GM23248 (cell line): ENCODE measurements around the gene BRD1. TPM values are rescaled to one million over a fixed set of nuclear protein-coding genes. Genes with fewer than 3 reads are reported as not detected.
A peak's percentile ranks its signal among the peaks of the same experiment; 100 is the strongest.

Experiments
- DNase-seq: peaks from one replicate; pipeline ENCODE4 v3.0.0-alpha.2; 2015
- H2AFZ ChIP-seq: fragments of 200-600 bp; sonication (generic); 2 replicates; pipeline ENCODE4 v1.6.1; 2016; ENCODE audit warnings: antibody characterized with exemption
- H3F3A ChIP-seq: fragments of 200-600 bp; sonication (generic); 2 replicates; pipeline ENCODE4 v1.6.1; 2016; ENCODE audit warnings: mild to moderate bottlenecking, antibody characterized with exemption, mixed run types; ENCODE audit not compliant: insufficient read depth
- H3K27ac ChIP-seq: fragments of 200-600 bp; sonication (generic); 2 replicates; pipeline ENCODE4 v1.5.1; 2016; ENCODE audit warnings: mild to moderate bottlenecking
- H3K27me3 ChIP-seq: fragments of 200-600 bp; sonication (generic); replicated peaks from 2 replicates; pipeline ENCODE4 v1.6.1; 2016; ENCODE audit warnings: mild to moderate bottlenecking; ENCODE audit not compliant: insufficient read depth
- H3K36me3 ChIP-seq: fragments of 200-600 bp; sonication (generic); 2 replicates; pipeline ENCODE4 v1.6.1; 2016; ENCODE audit warnings: low read depth, mild to moderate bottlenecking
- H3K4me1 ChIP-seq: fragments of 200-600 bp; sonication (generic); 2 replicates; pipeline ENCODE4 v1.6.1; 2016; ENCODE audit warnings: mild to moderate bottlenecking; ENCODE audit not compliant: insufficient read depth
- H3K4me2 ChIP-seq: fragments of 200-600 bp; sonication (generic); one replicate; pipeline ENCODE4 v1.6.1; 2016; ENCODE audit warnings: mild to moderate bottlenecking; ENCODE audit not compliant: unreplicated experiment
- H3K4me3 ChIP-seq: fragments of 200-600 bp; sonication (generic); 2 replicates; pipeline ENCODE4 v1.5.1; 2016; ENCODE audit warnings: mild to moderate bottlenecking
- H3K79me2 ChIP-seq: fragments of 200-600 bp; sonication (generic); 2 replicates; pipeline ENCODE4 v1.6.1; 2016; ENCODE audit warnings: mild to moderate bottlenecking; ENCODE audit not compliant: insufficient read depth
- H3K9ac ChIP-seq: fragments of 200-600 bp; sonication (generic); 2 replicates; pipeline ENCODE4 v1.6.1; 2016; ENCODE audit warnings: mild to moderate bottlenecking
- H3K9me2 ChIP-seq: fragments of 200-600 bp; sonication (generic); 2 replicates; pipeline ENCODE4 v1.6.1; 2016; ENCODE audit warnings: mixed run types, mild to moderate bottlenecking, moderate library complexity; ENCODE audit not compliant: insufficient read depth
- H3K9me3 ChIP-seq: fragments of 200-600 bp; sonication (generic); one replicate; pipeline ENCODE4 v1.6.1; 2017; ENCODE audit warnings: low read depth
- H4K20me1 ChIP-seq: fragments of 200-600 bp; sonication (generic); 2 replicates; pipeline ENCODE4 v1.6.0; 2016; ENCODE audit not compliant: insufficient read depth
- EZH2 ChIP-seq: fragments of 200-600 bp; sonication (generic); IDR thresholded peaks from 2 replicates; pipeline ENCODE4 v1.6.1; 2018; ENCODE audit warnings: antibody characterized with exemption, mild to moderate bottlenecking; ENCODE audit not compliant: insufficient read depth, poor library complexity, severe bottlenecking
- EZH2phosphoT487 ChIP-seq: fragments of 200-600 bp; sonication (generic); IDR thresholded peaks from 2 replicates; pipeline ENCODE4 v1.6.1; 2018; ENCODE audit warnings: antibody characterized with exemption, moderate library complexity, mild to moderate bottlenecking, low read depth; ENCODE audit not compliant: insufficient read depth
- WGBS, 2 experiments: methylation state at CpG; one replicate each; pipeline ENCODE4 v1.1.6; 2015 to 2017; ENCODE audit warnings: low lambda C conversion rate in 2 of 2, low coverage in 1 of 2; ENCODE audit errors: missing lambda C conversion rate in 2 of 2; 5-methylcytosine and 5-hydroxymethylcytosine counted together
- in situ Hi-C: fragments of 300-500 bp; cut with MboI; formaldehyde crosslinking; loops from 2 replicates; pipeline ENCODE4 v1.15.0; 2020
- polyA plus RNA-seq: library from polyadenylated mRNA; unstranded; fragments of >200 nt; fragmentation: Nextera tagmentation; extraction: Ambion mirVana; gene quantifications from 2 replicates; pipeline ENCODE4 v1.2.1, GENCODE V29; 2016
- total RNA-seq: library from RNA; depleted of rRNA; stranded (reverse); fragments of >200 nt; shearing (Covaris generic); gene quantifications from 2 replicates; pipeline ENCODE4 v1.2.3, GENCODE V29; 2014

BRD1 gene
- total and polyA plus RNA-seq, 2 experiments from 2014 or later, result 4.5 to 23.1 TPM

- WGBS, 2 experiments, result 65 to 70% methylated on average over 22 to 26 of the region's 26 CpGs
- peaks cover 100% of the 10 kb centered on the region for H3K79me2 ChIP-seq
- no peak overlapping the region for H3K4me3 ChIP-seq
- DNase-seq, result peak; percentile 67
- H3K9ac ChIP-seq, result peak overlapping the region; percentile 48
- TF ChIP-seq EZH2 (no peak), EZH2phosphoT487 (no peak)
- H3K27ac ChIP-seq, result peak overlapping the region; percentile 65
- H3K9me3 ChIP-seq, result no peaks in the 10 kb centered on the region
- H3K9me2 ChIP-seq, result no peaks in the 10 kb centered on the region
- no peaks in the 10 kb centered on the region for H3K27me3 ChIP-seq
- peak overlapping the region; percentile 47 for H3K4me2 ChIP-seq
- H3K4me1 ChIP-seq, result peaks cover 37% of the 10 kb centered on the region
- peaks cover 13% of the 10 kb centered on the region for H3F3A ChIP-seq
- H4K20me1 ChIP-seq, result peaks cover 3% of the 10 kb centered on the region; the same call in 1 of the 2 replicates
- H2AFZ ChIP-seq, result no peak overlapping the region
- in situ Hi-C loops, result no loop called here
- peaks cover 34% of the 10 kb centered on the region for H3K36me3 ChIP-seq
Measured at GRCh38 chr22:49789289-49790141, 38.2 kb downstream of the BRD1 start.

GRCh38 chr22:49788504-49788903, 39.2 kb downstream of the BRD1 start:
- in situ Hi-C loops, result no loop called here
- H3K4me2 ChIP-seq, result peak overlapping the region; percentile 47

GRCh38 chr22:49787861-49788260, 39.8 kb downstream of the BRD1 start:
- peak overlapping the region; percentile 65 for H3K27ac ChIP-seq
- H3K4me3 ChIP-seq, result no peak overlapping the region
- in situ Hi-C loops, result no loop called here
- H3K9ac ChIP-seq, result no peak overlapping the region; the same call in 1 of the 2 replicates
- H3K9me2 ChIP-seq, result no peaks in the 10 kb centered on the region
- no peak overlapping the region for H3K4me2 ChIP-seq
- peaks cover 20% of the 10 kb centered on the region; the same call in 1 of the 2 replicates for H3K36me3 ChIP-seq
- no peaks in the 10 kb centered on the region for H3K27me3 ChIP-seq
- DNase-seq, result no peak
- H3K79me2 ChIP-seq, result peaks cover 100% of the 10 kb centered on the region
- peaks cover 3% of the 10 kb centered on the region; the same call in 1 of the 2 replicates for H4K20me1 ChIP-seq
- no peaks in the 10 kb centered on the region for H3K9me3 ChIP-seq
- WGBS, 2 experiments, result 83 to 87% methylated on average over 10 of the region's 10 CpGs
- TF ChIP-seq EZH2phosphoT487 (no peak), EZH2 (no peak)
- H3F3A ChIP-seq, result peaks cover 13% of the 10 kb centered on the region
- H2AFZ ChIP-seq, result no peak overlapping the region
- H3K4me1 ChIP-seq, result peaks cover 37% of the 10 kb centered on the region

More at GRCh38 chr22:49788504-49788903, 39.2 kb downstream of the BRD1 start:
- TF ChIP-seq EZH2 (no peak), EZH2phosphoT487 (no peak)
- Histone ChIP-seq H4K20me1 (peaks cover 3% of the 10 kb centered on the region; the same call in 1 of the 2 replicates), H2AFZ (no peak overlapping the region), H3K9me2 (no peaks in the 10 kb centered on the region), H3K79me2 (peaks cover 100% of the 10 kb centered on the region), H3K27me3 (no peaks in the 10 kb centered on the region), H3K4me1 (peaks cover 37% of the 10 kb centered on the region), H3K27ac (peak overlapping the region; percentile 65), H3K36me3 (peaks cover 27% of the 10 kb centered on the region), H3K9me3 (no peaks in the 10 kb centered on the region), H3F3A (peaks cover 13% of the 10 kb centered on the region), H3K4me3 (no peak overlapping the region), H3K9ac (peak overlapping the region; percentile 48)
- WGBS, 2 experiments, result 19 to 22% methylated on average over 11 of the region's 11 CpGs
- peak; percentile 67 for DNase-seq

DNA sequence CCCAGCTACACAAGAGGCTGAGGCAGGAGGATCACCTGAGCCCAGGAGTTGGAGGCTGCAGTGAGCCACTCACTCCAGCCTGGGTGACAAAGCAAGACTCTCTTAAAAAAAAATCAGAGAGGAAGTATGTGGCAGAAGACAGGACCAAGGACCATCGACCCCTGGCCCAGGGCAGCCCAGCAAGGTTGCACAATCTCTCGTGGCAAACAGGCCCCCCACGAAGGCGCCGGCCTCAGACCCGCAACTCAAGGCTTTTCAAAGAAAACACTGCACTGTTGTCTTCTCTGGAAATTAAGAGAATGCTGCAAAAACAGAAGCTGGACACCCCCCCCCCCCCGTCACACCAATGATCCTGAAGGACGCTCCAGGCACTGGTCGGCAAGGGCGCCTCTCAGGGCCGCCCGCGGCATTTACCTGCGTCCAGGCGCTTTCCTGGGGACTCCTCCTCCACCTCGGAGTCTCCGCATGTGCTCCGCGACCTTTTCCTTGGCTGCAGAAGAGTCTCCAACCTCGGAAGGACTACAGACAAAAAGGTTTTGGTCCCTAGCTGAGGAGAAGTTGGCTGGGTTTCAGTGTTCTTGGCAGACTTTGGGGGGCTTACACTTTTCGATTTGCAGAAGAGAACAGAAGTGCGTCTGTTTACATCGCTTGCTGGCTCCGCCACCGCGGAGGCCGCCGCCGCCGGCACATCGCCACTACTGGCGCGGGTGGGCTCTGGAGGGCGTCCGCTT, 40.5 kb downstream of the BRD1 start:
- H3K4me1 ChIP-seq, result peaks cover 37% of the 10 kb centered on the region
- H3K79me2 ChIP-seq, result peaks cover 96% of the 10 kb centered on the region
- no peak overlapping the region for H2AFZ ChIP-seq
- H3K27me3 ChIP-seq, result no peaks in the 10 kb centered on the region
- DNase-seq, result no peak
- no peak overlapping the region for H3K4me3 ChIP-seq
- no peaks in the 10 kb centered on the region for H3K9me3 ChIP-seq
- H3F3A ChIP-seq, result peaks cover 13% of the 10 kb centered on the region
- no peak overlapping the region for H3K4me2 ChIP-seq
- in situ Hi-C loops, result no loop called here
- no peak for TF ChIP-seq EZH2
- no peak for TF ChIP-seq EZH2phosphoT487
- no peak overlapping the region for H3K9ac ChIP-seq
- H3K36me3 ChIP-seq, result peaks cover 13% of the 10 kb centered on the region; the same call in 1 of the 2 replicates
- no peaks in the 10 kb centered on the region for H3K9me2 ChIP-seq
- WGBS, 2 experiments, result 93 to 94% methylated on average over 35 of the region's 35 CpGs
- H3K27ac ChIP-seq, result no peak overlapping the region
- H4K20me1 ChIP-seq, result peaks cover 3% of the 10 kb centered on the region; the same call in 1 of the 2 replicates
